Right renal pelvis (tissue), 4 donors: Measurements from ENCODE around the gene CALML5. TPM values are rescaled to one million over a fixed set of nuclear protein-coding genes. Genes with fewer than 3 reads are reported as not detected.
"Not testable (repeated sequence)": the region's sequence is repeated elsewhere in the genome, so short reads cannot be mapped to it uniquely, and the experiment has no call there.

Source experiments
- DNase-seq, 4 donors: peaks; one replicate each; pipeline ENCODE4 v3.0.0-alpha.2; 2013; ENCODE audit warnings: low read depth in 4 of 4, low spot score in 3 of 4, missing footprints in 1 of 4
- polyA plus RNA-seq, 4 donors: library from polyadenylated mRNA; unstranded; fragments of 120-200 nt; gene quantifications; one replicate each; pipeline ENCODE4 v1.2.1, GENCODE V29; 2013; ENCODE audit not compliant: insufficient read length in 4 of 4

CALML5 gene
- polyA plus RNA-seq, 4 donors: not detected

DNA sequence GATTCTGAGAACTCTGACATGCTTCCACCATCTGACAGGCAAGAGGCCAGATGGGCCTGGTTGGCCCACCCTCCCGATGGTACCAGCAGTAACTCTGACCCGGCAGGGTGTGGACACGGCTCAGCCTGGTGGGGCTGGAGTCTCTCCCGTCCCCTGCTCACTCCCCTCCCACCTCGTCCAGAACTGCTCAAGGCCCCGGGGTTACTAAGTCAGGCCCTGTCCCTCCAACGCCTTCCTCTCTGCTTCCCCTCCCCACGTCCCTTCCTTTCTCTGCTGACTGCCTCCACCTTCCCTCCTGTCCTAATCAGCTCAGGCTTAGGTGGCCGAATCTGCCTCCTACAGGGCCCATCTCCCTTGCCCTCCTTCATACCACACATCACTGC is 12.5 kb downstream of the CALML5 start:
- no peak for DNase-seq

DNA sequence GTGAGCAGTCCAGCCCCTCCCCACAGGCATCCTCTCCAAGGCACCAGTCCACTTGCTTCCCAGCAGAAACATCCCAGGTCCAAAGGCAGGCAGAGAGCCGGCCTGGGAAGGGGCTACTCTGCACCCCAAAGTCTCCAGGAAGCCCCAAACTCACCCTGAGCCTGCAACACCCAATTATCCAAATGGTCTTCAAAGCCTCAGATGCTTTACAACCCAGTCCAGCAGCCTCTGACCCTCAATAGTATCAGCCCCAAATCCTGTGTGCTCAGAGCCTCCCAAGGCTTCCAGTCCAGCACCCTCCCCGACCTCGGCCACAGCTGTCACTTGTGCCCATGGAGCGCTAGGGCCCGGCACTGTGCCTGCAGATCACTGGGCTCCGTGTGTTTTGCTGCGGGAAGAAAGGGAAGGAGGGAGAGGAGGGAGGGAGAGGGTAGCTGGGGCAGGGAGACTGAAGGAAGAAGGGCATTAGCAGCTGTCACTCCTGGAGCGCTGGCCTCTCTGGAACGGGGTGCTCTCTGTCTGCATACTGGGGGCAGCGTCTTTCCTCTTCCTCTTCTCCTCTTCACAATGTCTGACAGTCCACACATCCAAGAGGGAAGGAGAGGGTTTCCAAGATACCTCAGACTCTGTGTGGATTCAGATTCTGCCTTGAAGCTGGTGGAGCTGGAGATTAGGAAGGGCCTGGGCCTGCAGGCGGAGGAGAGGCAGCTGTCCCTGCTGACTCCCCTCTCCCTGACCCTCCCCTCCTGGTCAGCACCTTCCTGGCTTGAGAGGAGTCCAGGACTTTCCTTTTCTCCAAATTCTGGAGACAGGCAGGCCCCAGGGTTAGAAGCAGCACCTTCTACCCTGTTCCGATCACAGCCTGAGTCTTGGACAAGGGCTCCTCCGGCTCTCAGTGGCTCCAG is 13.2 kb downstream of the CALML5 start:
- no peak for DNase-seq

DNA sequence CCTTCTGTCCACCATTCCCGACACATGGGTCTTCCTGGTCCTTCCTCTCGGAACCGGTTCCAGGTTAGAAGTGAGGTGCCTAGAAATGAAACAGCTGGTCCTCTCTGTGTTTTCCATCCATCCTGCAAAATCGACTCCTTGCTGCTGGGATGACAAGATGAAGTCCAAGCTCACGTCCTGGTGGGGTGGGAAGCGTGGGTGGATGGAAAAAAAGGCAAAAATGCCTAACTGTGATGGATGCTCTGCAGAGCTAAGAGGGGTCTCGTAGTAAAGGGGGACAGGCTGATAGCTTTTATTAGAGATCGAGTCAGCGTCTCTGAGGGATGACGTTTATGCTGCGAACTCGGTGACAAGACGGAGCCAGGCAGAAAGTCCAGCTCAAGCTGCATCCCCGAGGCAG is 14.1 kb downstream of the CALML5 start:
- DNase-seq: no peak

DNA sequence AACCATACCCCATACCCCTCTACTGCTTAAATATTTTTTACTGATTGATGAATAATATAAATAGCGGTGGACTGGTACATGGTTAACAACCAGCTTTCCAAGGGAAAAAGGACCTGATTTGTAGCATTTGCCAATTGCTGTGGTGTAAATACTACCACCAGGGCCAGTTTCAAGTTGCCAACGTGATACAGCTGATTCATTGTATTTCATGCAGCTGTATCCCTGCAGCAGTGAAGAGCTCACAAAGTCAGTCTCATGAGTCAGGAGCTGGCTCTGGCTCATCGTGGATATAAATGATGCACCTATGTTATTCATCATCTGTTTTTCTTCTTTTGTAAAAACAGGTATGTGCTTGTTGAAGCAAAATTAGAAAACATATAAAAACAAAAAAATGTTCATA is 15.2 kb downstream of the CALML5 start:
- DNase-seq: no peak

DNA sequence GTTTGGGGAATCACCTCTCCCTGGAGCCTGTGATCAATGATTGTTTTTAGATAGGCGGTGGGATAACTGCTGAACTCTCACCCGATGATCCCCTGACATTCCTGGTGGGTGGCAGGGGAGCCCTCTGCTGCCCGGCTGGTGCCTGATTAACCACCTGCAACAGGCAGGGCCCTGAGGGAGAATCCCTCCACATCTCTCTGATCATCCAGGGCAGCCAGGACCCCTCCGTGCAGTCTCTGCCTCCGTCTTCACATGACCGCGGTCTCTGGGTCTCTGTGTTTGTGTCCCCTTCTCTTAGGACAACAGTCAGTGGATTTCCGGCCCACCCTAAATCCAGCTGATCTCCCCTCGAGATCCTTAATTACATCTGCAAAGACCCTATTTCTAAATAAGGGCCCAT is 17.4 kb downstream of the CALML5 start:
- DNase-seq: no peak

DNA sequence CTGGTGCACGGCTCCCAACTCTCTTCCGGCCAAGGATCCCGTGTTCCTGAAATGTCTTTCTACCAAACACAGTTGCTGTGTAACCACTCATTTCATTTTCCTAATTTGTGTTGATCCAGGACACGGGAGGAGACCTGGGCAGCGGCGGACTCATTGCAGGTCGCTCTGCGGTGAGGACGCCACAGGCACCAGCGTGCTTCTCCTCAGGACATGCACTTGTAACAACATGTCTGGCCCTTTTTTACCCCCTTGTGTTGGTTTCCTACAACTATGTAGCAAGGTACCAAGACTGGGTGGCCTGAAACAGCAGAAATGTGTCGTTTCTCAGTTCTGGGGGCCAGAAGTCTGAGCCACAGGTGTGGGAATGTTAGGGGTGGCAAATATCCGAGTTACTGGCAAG is 18.2 kb downstream of the CALML5 start:
- DNase-seq: no peak

DNA sequence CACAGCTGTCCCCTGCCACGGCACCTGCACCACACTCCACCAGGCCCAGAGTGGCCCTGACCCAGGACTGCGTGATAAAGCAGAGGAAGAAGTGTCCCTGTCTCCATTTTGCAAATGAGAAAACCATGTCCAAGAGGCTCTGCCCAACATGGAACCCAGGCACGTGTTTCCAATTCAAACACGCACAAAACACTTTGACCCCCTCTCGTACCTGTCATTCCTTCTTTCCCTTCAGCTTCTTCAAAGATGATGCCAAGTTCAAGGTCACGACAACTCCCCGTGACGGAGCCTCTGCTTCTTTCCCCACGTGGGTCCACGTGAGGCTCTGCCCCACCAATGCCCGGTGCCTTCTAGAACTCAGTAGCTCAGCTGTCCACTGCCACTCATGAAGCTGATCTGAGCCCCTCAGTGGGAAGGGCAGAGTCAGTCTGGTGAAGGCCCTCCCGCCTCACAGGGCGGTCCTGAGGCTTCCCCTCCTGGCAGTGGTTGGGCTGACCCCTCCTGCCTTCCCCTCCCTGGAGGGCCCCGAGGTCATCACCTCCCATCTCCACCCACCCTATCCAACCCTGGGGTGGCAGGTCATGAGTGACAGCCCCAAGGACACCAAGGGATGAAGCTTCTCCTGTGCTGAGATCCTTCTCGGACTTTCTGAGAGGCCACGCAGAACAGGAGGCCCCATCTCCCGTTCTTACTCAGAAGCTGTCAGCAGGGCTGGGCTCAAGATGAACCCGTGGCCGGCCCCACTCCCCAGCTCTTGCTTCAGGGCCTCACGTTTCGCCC is 19.0 kb downstream of the CALML5 start:
- DNase-seq: no peak

DNA sequence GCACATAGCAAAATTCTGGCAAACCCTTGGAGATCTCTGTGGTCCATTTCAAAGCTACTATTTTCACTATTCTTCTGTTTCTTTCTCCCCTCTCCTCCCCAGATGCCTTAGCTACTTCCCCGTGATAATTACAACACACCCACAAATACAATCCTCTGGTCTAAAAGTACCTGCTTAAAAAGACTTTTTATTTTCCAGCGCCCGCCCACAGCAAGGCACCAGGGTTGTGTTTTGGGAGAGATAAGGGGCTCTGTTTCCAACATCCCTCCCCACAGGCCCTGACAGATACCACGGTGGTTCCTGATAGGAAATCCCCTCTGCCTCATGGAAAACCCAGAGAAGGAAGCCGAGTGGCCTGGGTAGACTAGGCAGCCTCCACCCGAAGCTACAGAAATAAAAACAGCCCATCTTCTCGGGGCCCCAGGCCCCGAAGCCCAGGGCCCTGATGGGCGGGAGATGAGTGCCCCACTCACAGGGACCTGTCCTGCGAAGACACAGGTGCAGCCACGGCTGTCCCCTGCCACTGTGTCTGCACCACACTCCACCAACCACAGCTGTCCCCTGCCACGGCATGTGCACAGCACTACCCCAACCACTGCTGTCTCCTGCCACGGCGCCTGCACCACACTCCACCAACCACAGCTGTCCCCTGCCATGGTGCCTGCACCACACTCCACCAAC is 19.7 kb downstream of the CALML5 start:
- DNase-seq: no peak

DNA sequence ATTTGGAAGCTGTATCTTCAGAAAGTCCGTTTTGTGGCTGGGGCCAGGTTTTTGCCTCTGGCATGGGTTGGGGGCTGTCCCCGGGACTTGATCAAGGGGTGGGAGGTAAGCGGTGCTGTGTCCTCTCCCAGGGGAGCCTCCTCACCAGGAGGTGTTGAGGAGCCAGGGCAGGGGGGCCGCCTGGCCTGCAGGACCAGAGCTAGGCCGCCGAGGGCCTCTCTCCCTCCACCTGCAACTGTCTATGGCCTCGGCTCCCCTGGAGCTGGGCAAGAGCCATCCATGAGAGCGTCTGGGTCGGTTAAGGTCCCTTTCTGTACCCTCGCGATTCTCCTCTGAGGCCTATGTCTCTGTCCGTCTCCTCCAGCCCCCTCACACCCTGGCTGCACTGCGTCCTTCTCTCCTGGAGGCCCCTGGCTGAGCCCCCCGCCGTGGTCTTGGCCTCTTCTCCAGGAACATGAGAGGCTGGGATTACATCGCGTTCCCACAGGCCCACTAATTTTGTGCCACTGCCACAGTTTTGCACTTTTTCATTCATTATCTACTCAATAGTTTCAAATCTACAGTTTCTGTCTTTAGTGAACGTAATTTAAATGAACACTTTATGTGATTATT is 20.6 kb downstream of the CALML5 start:
- no peak for DNase-seq

DNA sequence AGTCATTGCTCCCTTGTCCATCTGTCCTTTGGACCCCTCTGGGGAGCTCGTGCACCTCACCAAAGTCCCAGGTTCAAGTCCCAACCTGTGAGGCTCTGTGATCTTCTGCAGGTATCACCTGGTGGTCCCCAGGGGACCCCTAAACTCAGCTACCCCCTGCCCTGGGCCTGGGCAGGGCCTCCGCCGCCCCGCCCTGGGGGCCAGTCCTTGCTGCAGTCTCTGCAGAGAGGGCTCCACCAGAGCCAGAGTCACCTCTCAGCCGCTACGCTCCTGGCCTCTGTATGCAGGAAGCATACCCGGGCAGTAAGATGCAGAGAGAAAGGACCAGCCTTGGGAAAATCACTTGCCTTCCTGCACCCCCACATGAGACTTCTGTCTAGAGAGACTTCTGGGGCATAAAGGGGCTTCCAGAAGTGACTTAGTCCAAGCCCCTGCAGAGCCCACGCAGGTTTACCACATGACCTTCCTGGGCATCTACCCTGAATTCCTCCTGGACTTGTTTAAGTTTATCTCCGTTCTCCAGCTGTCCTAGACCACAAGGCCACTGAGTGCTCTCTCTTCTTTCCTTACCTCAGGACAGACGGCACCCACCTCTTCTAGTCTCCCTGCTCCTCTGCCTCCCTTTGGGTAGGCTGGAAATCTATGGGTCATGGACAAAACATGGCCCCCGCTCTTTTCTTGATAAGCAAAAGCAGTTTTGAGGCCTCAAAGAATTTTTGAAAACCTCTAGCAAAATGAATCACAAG is 21.2 kb downstream of the CALML5 start:
- no peak for DNase-seq

DNA sequence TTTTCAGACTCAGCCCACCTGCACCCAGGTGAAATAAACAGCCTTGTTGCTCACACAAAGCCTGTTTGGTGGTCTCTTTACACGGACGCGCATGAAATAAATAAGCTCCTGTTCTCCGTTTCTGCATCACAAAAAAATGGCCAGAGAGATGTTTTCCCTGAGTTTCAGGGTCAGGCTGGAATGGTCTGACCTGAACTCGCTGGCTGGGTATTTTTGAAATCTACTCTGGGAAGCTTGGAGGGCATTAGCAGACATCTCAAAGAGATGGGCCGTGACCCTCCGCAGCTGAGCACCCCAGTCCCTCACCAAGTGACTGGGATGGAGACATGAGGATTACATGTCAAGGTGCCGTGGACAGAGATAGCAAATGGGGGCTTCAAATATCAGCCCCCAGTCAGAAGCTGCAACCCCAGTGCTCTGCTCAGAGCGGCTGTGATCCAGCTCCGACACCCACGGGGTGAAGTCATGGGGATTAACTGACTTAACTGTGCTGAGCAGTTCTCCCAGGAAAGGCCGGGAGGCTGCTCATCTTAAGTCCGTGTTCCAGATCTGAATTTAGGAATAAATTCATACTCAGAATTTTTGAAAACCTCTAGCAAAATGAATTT is 22.3 kb downstream of the CALML5 start:
- no peak for DNase-seq

DNA sequence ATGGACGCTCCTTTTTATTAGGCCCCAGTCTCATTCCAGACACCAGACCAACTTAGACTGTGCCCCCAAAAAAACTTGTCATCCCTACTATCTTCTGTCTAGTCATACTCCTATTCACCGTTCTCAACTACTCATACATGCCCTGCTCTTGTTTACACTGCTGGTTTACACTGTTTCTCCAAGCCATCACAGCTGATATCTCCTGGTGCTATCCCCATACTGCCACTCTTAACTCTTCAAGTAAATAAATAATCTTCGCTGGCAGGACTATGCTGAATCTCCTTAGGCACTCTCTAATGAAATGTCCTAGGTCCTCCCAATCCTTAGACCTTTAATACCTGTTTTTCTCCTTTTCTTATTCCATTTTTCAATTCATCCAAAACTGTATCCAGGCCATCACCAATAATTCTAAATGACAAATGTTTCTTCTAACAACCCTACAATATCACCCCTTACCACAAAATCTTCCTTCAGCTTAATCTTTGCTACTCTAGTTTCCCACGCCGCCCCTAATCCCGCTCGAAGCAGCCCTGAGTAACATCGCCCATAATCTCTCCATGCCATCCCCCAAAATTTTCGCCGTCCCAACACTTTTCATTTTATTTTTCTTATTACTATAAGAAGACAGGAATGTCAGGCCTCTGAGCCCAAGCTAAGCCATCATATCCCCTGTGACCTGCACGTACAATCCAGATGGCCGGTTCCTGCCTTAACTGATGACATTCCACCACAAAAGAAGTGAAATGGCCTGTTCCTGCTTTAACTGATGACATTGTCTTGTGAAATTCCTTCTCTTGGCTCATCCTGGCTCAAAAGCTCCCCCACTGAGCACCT is 23.2 kb downstream of the CALML5 start:
- not testable (repeated sequence) for DNase-seq

DNA sequence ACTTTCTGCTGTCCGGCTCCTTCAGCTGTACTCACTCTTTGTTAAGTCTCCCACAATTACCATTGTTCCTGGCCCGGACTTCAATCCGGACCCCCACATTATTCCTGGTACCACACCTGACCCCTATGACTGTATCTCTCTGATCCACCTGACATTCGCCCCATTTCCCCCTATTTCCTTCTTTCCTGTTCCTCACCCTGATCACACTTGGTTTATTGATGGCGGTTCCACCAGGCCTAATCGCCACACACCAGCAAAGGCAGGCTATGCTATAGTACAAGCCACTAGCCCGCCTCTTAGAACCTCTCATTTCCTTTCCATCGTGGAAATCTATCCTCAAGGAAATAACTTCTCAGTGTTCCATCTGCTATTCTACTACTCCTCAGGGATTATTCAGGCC is 24.3 kb downstream of the CALML5 start:
- not testable (repeated sequence) for DNase-seq

DNA sequence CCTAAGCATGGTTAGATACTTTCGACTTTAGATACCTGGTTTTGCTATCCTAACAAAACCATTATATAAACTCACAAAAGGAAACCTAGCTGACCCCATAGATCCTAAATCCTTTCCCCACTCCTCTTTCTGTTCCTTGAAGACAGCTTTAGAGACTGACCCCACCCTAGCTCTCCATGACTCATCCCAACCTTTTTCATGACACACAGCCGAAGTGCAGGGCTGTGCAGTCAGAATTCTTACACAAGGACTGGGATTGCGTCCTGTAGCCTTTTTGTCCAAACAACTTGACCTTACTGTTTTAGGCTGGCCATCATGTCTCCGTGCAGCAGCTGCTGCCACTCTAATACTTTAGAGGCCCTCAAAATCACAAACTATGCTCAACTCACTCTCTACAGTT is 24.7 kb downstream of the CALML5 start:
- not testable (repeated sequence) for DNase-seq

DNA sequence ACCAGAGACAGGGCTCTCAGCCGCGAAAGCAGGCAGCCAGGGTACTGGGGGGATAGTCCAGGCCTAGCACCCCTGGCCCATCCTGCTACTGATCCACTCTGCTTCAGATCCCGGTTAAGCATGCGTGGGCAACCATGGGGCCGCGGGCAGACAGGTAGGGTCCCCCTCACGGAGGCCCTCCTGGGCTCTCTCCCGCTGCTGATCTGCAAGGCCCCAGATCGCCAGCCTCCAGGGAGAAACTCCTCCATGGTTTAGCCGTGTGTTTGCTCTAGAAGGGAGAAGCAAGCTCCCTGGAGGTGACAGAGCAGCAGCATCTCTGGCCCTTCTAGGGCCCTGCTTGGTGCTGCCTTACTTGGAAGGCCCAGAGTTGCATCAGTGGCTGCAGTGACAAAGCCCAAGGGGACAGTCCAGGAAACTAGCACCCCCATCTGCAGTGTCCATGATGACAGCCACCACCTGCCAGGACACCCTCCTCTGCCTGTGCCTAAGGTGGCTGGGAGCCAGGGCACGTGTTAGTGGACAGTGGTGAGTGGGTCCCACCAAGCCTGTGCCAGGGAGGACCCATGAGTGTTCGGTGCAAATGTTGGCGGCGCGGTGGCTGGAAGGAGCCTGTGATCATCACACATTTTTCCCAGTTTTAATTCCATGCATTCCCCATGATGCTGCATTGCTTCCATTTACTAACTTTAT is 29.2 kb downstream of the CALML5 start:
- no peak for DNase-seq

DNA sequence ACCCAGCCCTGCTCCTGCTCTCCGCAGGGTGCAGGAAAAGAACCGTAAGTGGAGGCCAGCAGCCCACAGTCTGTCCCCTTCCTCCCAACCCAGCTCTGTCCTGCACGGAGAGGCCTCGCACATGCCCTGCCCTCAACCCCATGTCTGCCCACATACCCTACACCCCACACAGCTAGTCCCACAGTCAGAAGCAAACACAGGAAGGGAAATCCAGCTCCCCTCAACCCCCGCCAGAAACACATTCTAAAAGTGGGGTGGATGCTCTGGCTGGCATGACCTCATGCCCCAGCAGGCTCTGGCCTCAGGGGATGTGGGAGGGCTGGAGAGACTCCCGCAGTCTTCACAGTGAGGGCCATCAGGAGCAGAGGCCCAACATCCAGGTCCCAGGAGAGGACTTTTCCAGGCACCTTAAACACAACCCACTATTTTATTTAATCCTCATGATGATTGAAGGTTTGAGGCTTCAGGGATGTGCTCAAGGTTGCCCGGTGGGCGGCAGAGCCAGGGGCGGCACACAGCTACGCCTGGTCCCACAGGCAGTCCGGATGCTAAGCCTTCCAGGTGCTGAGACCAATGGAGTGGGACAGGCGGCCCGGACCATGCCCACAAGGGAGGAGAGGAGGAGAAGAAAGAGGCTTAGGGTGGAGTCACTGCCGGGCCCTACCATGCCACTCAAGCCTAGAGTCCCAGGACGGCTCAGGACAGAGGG is 29.9 kb downstream of the CALML5 start:
- DNase-seq: no peak

DNA sequence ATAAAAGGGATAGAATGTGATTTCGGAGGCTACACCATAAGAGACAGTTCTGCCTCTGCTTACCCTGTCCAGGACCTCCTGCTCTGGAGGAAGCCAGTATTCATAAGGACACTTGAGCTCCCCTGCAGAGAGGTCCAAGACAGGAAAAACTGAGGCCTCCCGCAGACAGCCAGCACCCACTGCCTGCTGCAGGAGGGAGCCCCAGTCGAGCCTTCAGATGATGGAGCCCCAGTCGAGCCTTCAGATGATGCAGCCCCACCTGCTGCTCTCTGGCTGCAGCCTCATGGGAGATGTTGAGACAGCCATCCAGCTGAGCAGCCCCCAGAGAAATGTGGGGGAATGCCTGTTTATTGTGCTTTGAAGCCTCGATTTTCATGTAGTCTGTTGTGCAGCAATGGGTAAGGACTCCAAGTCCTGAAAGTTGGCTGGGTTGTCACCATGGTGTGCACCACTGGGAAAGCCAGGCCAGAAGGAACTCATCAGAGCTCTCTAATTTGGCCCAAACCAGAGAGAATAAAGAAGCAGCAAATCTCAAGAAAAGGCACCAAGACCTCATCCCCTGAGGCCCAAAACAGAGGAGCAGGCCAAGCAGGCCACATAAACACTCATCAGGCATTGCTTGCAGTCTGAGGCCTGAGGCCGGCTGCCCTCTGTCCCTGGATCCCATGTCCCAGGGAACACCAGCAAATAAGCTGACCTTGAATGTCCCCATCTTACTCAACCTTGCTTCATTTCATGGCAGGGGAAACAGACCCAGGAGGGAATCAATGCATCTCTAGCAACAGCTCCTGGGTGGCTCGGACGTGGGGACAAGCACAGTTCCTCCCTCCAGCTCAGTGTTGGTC is 30.9 kb downstream of the CALML5 start:
- DNase-seq: no peak
